Endothelial cell of umbilical vein (primary cell): ENCODE measurements around the gene PAQR6. TPM values are rescaled to one million over a fixed set of nuclear protein-coding genes. Genes with fewer than 3 reads are reported as not detected.

Experiments used
- BruUV-seq: library from RNA; stranded (reverse); fragments of 400-500 nt; replicated peaks from 2 replicates; lab custom pipeline; 2021; lab: Mats Ljungman, UMichigan
- CTCF ChIA-PET: fragments of 300-600, 350-600 bp; sonication (Branson Sonifier 250); formaldehyde crosslinking; loops from one replicate; lab custom pipeline; 2021; ENCODE audit warnings: antibody characterized with exemption, inconsistent platforms; lab: Charles Lee
- POLR2A ChIA-PET: fragments of 300-600, 350-600 bp; sonication (Branson Sonifier 250); formaldehyde crosslinking; loops from one replicate; lab custom pipeline; 2021; ENCODE audit warnings: antibody characterized with exemption, inconsistent platforms; lab: Charles Lee
- DNase-seq: peaks from one replicate; pipeline ENCODE4 v3.0.0-alpha.2; 2011; ENCODE audit warnings: low read depth, low spot score
- FAIRE-seq: peaks from 2 replicates; lab custom pipeline; 2011; peaks lifted over from hg19 to GRCh38; lab: Jason Lieb, UNC
- H2AFZ ChIP-seq: 2 replicates; pipeline ENCODE4 v1.6.0; 2012; ENCODE audit warnings: low read depth, low read length, control low read depth, inconsistent platforms
- H3K27ac ChIP-seq: 2 replicates; pipeline ENCODE4 v1.5.1; 2011; ENCODE audit warnings: low read depth, mild to moderate bottlenecking, control low read depth, low read length, moderate library complexity; ENCODE audit not compliant: insufficient read depth
- H3K27me3 ChIP-seq, 2 experiments: 2 replicates each; pipeline versions ENCODE4 v1.6.0 to v1.6.1; 2011; ENCODE audit warnings: low read length in 2 of 2, mixed read lengths in 1 of 2; ENCODE audit not compliant: control insufficient read depth in 2 of 2, insufficient read depth in 2 of 2
- H3K36me3 ChIP-seq, 2 experiments: 2 replicates in 1 of 2; 3 replicates in 1 of 2; pipeline ENCODE4 v1.5.1; 2011; ENCODE audit warnings: low read length in 2 of 2, mild to moderate bottlenecking in 1 of 2, moderate library complexity in 1 of 2; ENCODE audit not compliant: control insufficient read depth in 2 of 2, insufficient read depth in 2 of 2; ENCODE audit errors: extremely low read depth in 1 of 2
- H3K4me1 ChIP-seq: 3 replicates; pipeline ENCODE4 v1.5.1; 2011; ENCODE audit warnings: mild to moderate bottlenecking, low read length; ENCODE audit not compliant: control insufficient read depth, insufficient read depth; ENCODE audit errors: extremely low read depth
- H3K4me2 ChIP-seq: 2 replicates; pipeline ENCODE4 v1.6.1; 2011; ENCODE audit warnings: low read length, control low read depth, mixed read lengths; ENCODE audit not compliant: insufficient read depth
- H3K4me3 ChIP-seq, 3 experiments: fragments of 200-600 bp in 1 of 3; sonication (generic), shearing (Covaris generic) in 1 of 3; replicated peaks in 1 of 3; 2 replicates each; pipeline ENCODE4 v1.5.1; 2011 to 2016; ENCODE audit warnings: control low read depth in 3 of 3, low read length in 3 of 3, mild to moderate bottlenecking in 2 of 3, inconsistent platforms in 1 of 3, low read depth in 1 of 3, moderate library complexity in 1 of 3; ENCODE audit not compliant: insufficient read depth in 1 of 3
- H3K79me2 ChIP-seq: 2 replicates; pipeline ENCODE4 v1.6.0; 2012; ENCODE audit warnings: low read length, inconsistent platforms; ENCODE audit not compliant: control insufficient read depth, insufficient read depth
- H3K9ac ChIP-seq: replicated peaks from 2 replicates; pipeline ENCODE3; 2011; ENCODE audit warnings: low read length, control low read depth; ENCODE audit not compliant: insufficient read depth; ENCODE audit errors: extremely low read depth
- H3K9me1 ChIP-seq: replicated peaks from 3 replicates; pipeline ENCODE4 v1.6.0; 2011; ENCODE audit warnings: mild to moderate bottlenecking, low read length; ENCODE audit not compliant: control insufficient read depth, insufficient read depth; ENCODE audit errors: extremely low read depth
- H3K9me3 ChIP-seq: replicated peaks from 2 replicates; pipeline ENCODE4 v1.5.1; 2012; ENCODE audit warnings: low read length, inconsistent platforms; ENCODE audit not compliant: control insufficient read depth, insufficient read depth
- H4K20me1 ChIP-seq: replicated peaks from 2 replicates; pipeline ENCODE3; 2011; ENCODE audit warnings: mild to moderate bottlenecking, low read length; ENCODE audit not compliant: control insufficient read depth, insufficient read depth; ENCODE audit errors: extremely low read depth
- EZH2 ChIP-seq: IDR thresholded peaks from 2 replicates; pipeline ENCODE4 v1.6.1; 2012; ENCODE audit warnings: borderline replicate concordance, low read depth, mild to moderate bottlenecking, moderate library complexity, low read length, inconsistent platforms; ENCODE audit not compliant: severe bottlenecking
- FOS ChIP-seq: IDR thresholded peaks from 2 replicates; pipeline ENCODE4 v1.6.1; 2011; ENCODE audit warnings: mild to moderate bottlenecking, low read length, moderate library complexity, borderline replicate concordance; ENCODE audit not compliant: insufficient read depth
- GATA2 ChIP-seq: IDR thresholded peaks from 2 replicates; pipeline ENCODE4 v1.7.0; 2011; ENCODE audit warnings: low read depth, mild to moderate bottlenecking, moderate library complexity, mixed read lengths, low read length; ENCODE audit not compliant: insufficient read length, insufficient read depth
- JUN ChIP-seq: IDR thresholded peaks from 2 replicates; pipeline ENCODE4 v1.6.1; 2011; ENCODE audit warnings: borderline replicate concordance, low read depth; ENCODE audit not compliant: insufficient read length, insufficient read depth
- MYC ChIP-seq: IDR thresholded peaks from one replicate; pipeline ENCODE4 v1.6.1; 2011; ENCODE audit warnings: mild to moderate bottlenecking, low read depth, low read length
- POLR2A ChIP-seq: IDR thresholded peaks from 2 replicates; pipeline ENCODE4 v1.6.1; 2012; ENCODE audit warnings: low read depth, mild to moderate bottlenecking, control low read depth, low read length
- POLR2AphosphoS5 ChIP-seq: IDR thresholded peaks from 2 replicates; pipeline ENCODE4 v1.6.1; 2012; ENCODE audit warnings: low read depth, mild to moderate bottlenecking, control low read depth, low read length, moderate library complexity; ENCODE audit not compliant: insufficient read depth
- dilution Hi-C: fragments of 300-500 bp; cut with MboI; formaldehyde crosslinking; loops from one replicate; pipeline ENCODE4 v1.15.0; 2019; ENCODE audit warnings: low sequenced_read_pairs; ENCODE audit not compliant: extremely low pct_ligation_motif_present
- intact Hi-C: fragments of 100-400 bp; cut with micrococcal nuclease; formaldehyde crosslinking; loops from one replicate; pipeline ENCODE4 v1.10.0; 2022
- polyA plus RNA-seq, 4 experiments: library from polyadenylated mRNA; depleted of rRNA in 3 of 4; stranded (reverse) in 3 of 4; unstranded in 1 of 4; fragments of >200 nt; gene quantifications; 2 replicates each; pipeline versions ENCODE4 v1.2.1 to v1.2.3, GENCODE V29; 2011 to 2012; ENCODE audit warnings: missing spikeins in 1 of 4
- total RNA-seq: library from RNA; stranded (reverse); gene quantifications from 2 replicates; pipeline ENCODE4 v1.2.3, GENCODE V29; 2021
- TF ChIP-seq, protein P1 (sequence below): IDR thresholded peaks from 2 replicates; pipeline ENCODE4 v1.6.1; 2011; ENCODE audit not compliant: insufficient read depth, insufficient read length
- TF ChIP-seq, protein P2 (sequence below), 2 donors: IDR thresholded peaks; 1 replicate in 1 of 2; 2 replicates in 1 of 2; pipeline ENCODE4 v1.5.1; 2011; ENCODE audit warnings: low read length in 2 of 2, mild to moderate bottlenecking in 2 of 2, moderate library complexity in 2 of 2, control low read depth in 1 of 2, inconsistent platforms in 1 of 2, low read depth in 1 of 2; ENCODE audit not compliant: insufficient read depth in 1 of 2; ENCODE audit errors: extremely low read depth in 1 of 2

The PAQR6 gene
- total and polyA plus RNA-seq, 2 donors (not counting 3 experiments of a cell fraction or from before 2014, with no cell fraction given), result 1.6 to 2.2 TPM

DNA sequence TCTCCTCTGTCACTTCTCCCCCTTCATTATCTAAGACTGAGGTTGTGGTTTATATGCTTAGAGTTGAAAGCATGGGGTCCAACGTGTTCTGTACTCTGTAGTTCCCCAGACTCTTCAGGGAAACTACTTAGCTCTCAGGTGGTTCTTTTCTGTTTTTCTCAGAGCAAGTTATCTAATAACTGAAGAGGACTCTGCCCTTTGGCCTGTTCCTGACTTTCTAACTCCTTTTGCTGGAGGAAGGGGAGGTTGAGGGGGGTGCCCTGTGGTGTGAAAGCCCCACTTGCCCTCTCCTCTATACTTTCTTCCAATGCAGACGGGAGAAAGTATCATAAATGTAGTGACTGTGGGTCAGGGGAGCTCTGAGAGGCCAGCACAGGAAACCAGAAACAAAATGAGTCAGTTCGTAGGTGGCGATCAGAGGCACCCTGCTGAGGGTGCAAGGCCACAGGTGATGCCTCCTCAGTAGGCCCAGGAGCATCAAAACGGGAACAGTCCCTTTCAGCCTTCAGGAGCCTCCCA lies 49.0 kb downstream of the PAQR6 start:
- Histone ChIP-seq H3K4me1 (peaks cover 11% of the 10 kb centered on the region), H3K27me3 (no peaks in the 10 kb centered on the region), H3K36me3 (peaks cover 3 to 6% of the 10 kb centered on the region in 2 experiments), H3K79me2 (peaks cover 50% of the 10 kb centered on the region), H3K4me2 (no peak overlapping the region), H3K27ac (no peak overlapping the region), H2AFZ (no peak overlapping the region), H3K9me3 (no peaks in the 10 kb centered on the region), H3K4me3 (no peak overlapping the region), H4K20me1 (no peaks in the 10 kb centered on the region), H3K9ac (no peak overlapping the region), H3K9me1 (no peaks in the 10 kb centered on the region)
- FAIRE-seq, result no peak
- DNase-seq, result no peak
- dilution Hi-C loops (no loop called here), intact Hi-C loops (no loop called here)
- ChIA-PET POLR2A (no interaction called here), CTCF (interaction anchor here (3.9 kb wide), 1 partner anchor 26 kb away, joined by 17 read pairs; no protein-coding TSS in a partner anchor)
- no peak for TF ChIP-seq FOS
- no TSS peak for BruUV-seq

DNA sequence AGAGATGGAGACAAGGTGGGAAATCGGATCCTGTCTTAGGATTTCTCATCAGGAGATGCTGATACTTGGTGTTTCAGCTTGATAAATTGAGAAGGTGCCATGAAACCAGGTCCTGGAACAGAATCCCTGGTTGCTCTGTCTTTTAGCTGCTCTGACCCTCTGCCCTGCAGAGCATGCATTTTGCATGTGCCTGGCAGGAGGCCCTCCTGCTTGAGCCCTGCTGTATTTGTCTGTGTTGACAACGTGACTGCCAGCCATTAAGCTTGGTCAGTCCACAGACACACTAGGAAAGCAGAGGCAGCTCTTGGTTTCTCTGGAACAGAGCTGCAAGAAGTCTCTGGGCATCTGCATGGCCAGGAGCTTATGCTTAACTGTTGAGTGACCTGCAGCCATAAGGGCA lies 51.4 kb downstream of the PAQR6 start:
- H3K27me3 ChIP-seq, result no peaks in the 10 kb centered on the region
- BruUV-seq, result no TSS peak
- intact Hi-C loops (no loop called here), dilution Hi-C loops (no loop called here)
- H3K9me3 ChIP-seq, result no peaks in the 10 kb centered on the region
- peaks cover 45% of the 10 kb centered on the region for H3K79me2 ChIP-seq
- peaks cover 0 to 6% of the 10 kb centered on the region in 2 experiments for H3K36me3 ChIP-seq
- H3K4me3 ChIP-seq, result no peak overlapping the region
- H3K9me1 ChIP-seq, result no peaks in the 10 kb centered on the region
- no peak for DNase-seq
- H2AFZ ChIP-seq, result no peak overlapping the region
- H3K4me1 ChIP-seq, result peaks cover 9% of the 10 kb centered on the region
- ChIA-PET POLR2A (no interaction called here), CTCF (interaction anchor here (1.0 to 3.9 kb wide), 2 partner anchors 17 to 29 kb away, joined by 3 to 17 read pairs; partner anchors contain the start of gene PMF1)
- no peaks in the 10 kb centered on the region for H4K20me1 ChIP-seq
- no peak overlapping the region for H3K9ac ChIP-seq
- no peak overlapping the region for H3K27ac ChIP-seq
- TF ChIP-seq JUN (no peak), GATA2 (no peak), POLR2AphosphoS5 (no peak), MYC (no peak), POLR2A (no peak), EZH2 (no peak), FOS (no peak)
- TF ChIP-seq, protein P1, sequence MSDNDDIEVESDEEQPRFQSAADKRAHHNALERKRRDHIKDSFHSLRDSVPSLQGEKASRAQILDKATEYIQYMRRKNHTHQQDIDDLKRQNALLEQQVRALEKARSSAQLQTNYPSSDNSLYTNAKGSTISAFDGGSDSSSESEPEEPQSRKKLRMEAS, result no peak
- TF ChIP-seq, protein P2, sequence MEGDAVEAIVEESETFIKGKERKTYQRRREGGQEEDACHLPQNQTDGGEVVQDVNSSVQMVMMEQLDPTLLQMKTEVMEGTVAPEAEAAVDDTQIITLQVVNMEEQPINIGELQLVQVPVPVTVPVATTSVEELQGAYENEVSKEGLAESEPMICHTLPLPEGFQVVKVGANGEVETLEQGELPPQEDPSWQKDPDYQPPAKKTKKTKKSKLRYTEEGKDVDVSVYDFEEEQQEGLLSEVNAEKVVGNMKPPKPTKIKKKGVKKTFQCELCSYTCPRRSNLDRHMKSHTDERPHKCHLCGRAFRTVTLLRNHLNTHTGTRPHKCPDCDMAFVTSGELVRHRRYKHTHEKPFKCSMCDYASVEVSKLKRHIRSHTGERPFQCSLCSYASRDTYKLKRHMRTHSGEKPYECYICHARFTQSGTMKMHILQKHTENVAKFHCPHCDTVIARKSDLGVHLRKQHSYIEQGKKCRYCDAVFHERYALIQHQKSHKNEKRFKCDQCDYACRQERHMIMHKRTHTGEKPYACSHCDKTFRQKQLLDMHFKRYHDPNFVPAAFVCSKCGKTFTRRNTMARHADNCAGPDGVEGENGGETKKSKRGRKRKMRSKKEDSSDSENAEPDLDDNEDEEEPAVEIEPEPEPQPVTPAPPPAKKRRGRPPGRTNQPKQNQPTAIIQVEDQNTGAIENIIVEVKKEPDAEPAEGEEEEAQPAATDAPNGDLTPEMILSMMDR (IDR thresholded peaks at IDR 0.05; ENCODE audit: extremely low read depth in 1 of 2, insufficient read depth in 1 of 2, low read depth in 1 of 2, low read length in 2 of 2), result no peak
- no peak overlapping the region for H3K4me2 ChIP-seq
- no peak for FAIRE-seq
